ENCODE data around the gene MAP1LC3C. TPM values are rescaled to one million over a fixed set of nuclear protein-coding genes. Genes with fewer than 3 reads are reported as not detected.

The MAP1LC3C gene
- total and polyA plus RNA-seq, 9 of the 15 experiments (the other 6 are each of a cell fraction or from before 2014, with no cell fraction given) = not detected

DNA sequence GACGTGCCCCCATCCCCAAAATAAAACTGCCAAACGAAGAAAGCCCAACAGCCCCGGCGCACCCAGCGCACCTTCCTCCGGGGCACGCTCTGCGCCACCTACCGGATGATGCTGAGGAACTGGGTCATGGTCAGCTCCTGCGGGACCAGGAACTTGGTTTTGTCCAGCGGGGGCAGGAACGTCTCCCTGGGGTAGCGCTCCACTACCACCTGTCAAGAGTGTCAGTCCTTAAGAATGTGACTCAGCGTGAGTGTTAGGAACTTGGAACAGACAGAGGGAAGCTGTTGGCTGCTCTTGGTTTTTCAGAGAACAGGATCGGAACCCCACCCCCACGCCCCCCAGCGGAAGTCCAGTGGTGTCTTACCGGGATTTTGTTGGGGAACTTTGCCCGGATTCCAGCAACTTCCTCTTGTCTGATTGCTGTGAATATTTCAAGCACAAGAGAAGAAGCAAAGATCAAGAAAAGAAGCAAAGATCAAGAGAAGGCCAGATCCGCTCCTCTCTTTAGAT, 431 bp downstream of the MAP1LC3C start (continued):
- TF ChIP-seq, protein P1, sequence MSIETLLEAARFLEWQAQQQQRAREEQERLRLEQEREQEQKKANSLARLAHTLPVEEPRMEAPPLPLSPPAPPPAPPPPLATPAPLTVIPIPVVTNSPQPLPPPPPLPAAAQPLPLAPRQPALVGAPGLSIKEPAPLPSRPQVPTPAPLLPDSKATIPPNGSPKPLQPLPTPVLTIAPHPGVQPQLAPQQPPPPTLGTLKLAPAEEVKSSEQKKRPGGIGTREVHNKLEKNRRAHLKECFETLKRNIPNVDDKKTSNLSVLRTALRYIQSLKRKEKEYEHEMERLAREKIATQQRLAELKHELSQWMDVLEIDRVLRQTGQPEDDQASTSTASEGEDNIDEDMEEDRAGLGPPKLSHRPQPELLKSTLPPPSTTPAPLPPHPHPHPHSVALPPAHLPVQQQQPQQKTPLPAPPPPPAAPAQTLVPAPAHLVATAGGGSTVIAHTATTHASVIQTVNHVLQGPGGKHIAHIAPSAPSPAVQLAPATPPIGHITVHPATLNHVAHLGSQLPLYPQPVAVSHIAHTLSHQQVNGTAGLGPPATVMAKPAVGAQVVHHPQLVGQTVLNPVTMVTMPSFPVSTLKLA (conservative IDR thresholded peaks at IDR 0.05) = peak; percentile 50 to 77
- TF ChIP-seq NUFIP1 (IDR thresholded peaks at IDR 0.05; ENCODE audit: partially characterized antibody) (no peak), HNRNPLL (IDR thresholded peaks at IDR 0.05; ENCODE audit: low read depth, low read length, poor library complexity, severe bottlenecking) (peak; percentile 85), KDM4B (IDR thresholded peaks at IDR 0.05; ENCODE audit: borderline replicate concordance in 2 of 2, low read depth in 1 of 2) (no peak), RCOR1 (IDR thresholded peaks at IDR 0.05; ENCODE audit: borderline replicate concordance in 1 of 2, low read depth in 2 of 2, low read length in 2 of 2) (no peak), SLC30A9 (CRISPR knock-in tag; IDR thresholded peaks at IDR 0.05) (no peak), CHCHD3 (CRISPR knock-in tag; IDR thresholded peaks at IDR 0.05) (no peak), TSC22D4 (tag; IDR thresholded peaks at IDR 0.05) (no peak), PATZ1 (CRISPR knock-in tag; IDR thresholded peaks at IDR 0.05; ENCODE audit: borderline replicate concordance) (no peak), ELF1 (tag; IDR thresholded peaks at IDR 0.05) (peak; percentile 65), FOS (IDR thresholded peaks at IDR 0.05; ENCODE audit: extremely low read depth, insufficient read length) (no peak), KLF16 (IDR thresholded peaks at IDR 0.05) (peak; percentile 85), ZBTB5 (IDR thresholded peaks at IDR 0.05) (no peak), SAP30 (IDR thresholded peaks at IDR 0.05; ENCODE audit: borderline replicate concordance, insufficient read depth, low read depth, low read length, poor library complexity, severe bottlenecking) (peak; percentile 31), LEF1 (IDR thresholded peaks at IDR 0.05) (peak; percentile 44; the same call in 1 of the 2 replicates), NELFE (IDR thresholded peaks at IDR 0.05; ENCODE audit: insufficient read depth, insufficient read length) (no peak), ZNF778 (CRISPR knock-in tag; IDR thresholded peaks at IDR 0.05) (no peak), PML (IDR thresholded peaks at IDR 0.05; ENCODE audit: low read length) (no peak), ZBTB8A (IDR thresholded peaks at IDR 0.05; ENCODE audit: partially characterized antibody) (no peak), TARDBP (IDR thresholded peaks at IDR 0.05) (no peak; the same call in 1 of the 2 replicates), YBX1 (IDR thresholded peaks at IDR 0.05) (no peak), SMARCA5 (IDR thresholded peaks at IDR 0.05) (peak; percentile 50; the same call in 1 of the 2 replicates), ZNF165 (CRISPR knock-in tag; IDR thresholded peaks at IDR 0.05; ENCODE audit: borderline replicate concordance) (no peak)
- TF ChIP-seq, protein P2, sequence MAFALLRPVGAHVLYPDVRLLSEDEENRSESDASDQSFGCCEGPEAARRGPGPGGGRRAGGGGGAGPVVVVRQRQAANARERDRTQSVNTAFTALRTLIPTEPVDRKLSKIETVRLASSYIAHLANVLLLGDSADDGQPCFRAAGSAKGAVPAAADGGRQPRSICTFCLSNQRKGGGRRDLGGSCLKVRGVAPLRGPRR (CRISPR knock-in tag; IDR thresholded peaks at IDR 0.05) = no peak
